Osteocyte (in vitro differentiated cells): ENCODE data around the gene FMN2. TPM values are rescaled to one million over a fixed set of nuclear protein-coding genes. Genes with fewer than 3 reads are reported as not detected.

Source experiments
- DNase-seq: peaks from one replicate; pipeline ENCODE4 v3.0.0; 2021; ENCODE audit warnings: mixed read lengths; ENCODE audit not compliant: unreplicated experiment; ENCODE audit errors: extremely low spot score
- H3K27ac Mint-ChIP-seq: one replicate; pipeline ENCODE4 v1.8.0; 2021; ENCODE audit warnings: mild to moderate bottlenecking, mixed read lengths; ENCODE audit not compliant: unreplicated experiment
- H3K27me3 Mint-ChIP-seq: one replicate; pipeline ENCODE4 v1.8.0; 2021; ENCODE audit warnings: mixed read lengths; ENCODE audit not compliant: unreplicated experiment
- H3K36me3 Mint-ChIP-seq: one replicate; pipeline ENCODE4 v1.8.0; 2021; ENCODE audit warnings: mixed read lengths; ENCODE audit not compliant: unreplicated experiment
- H3K4me1 Mint-ChIP-seq: one replicate; pipeline ENCODE4 v1.8.0; 2021; ENCODE audit warnings: mixed read lengths; ENCODE audit not compliant: unreplicated experiment
- H3K4me3 Mint-ChIP-seq: one replicate; pipeline ENCODE4 v1.8.0; 2021; ENCODE audit warnings: mild to moderate bottlenecking, moderate library complexity, mixed read lengths; ENCODE audit not compliant: unreplicated experiment
- H3K9me3 Mint-ChIP-seq: one replicate; pipeline ENCODE4 v1.8.0; 2021; ENCODE audit warnings: mixed read lengths; ENCODE audit not compliant: unreplicated experiment
- CTCF ChIP-seq: fragments of 200-600 bp; sonication (generic); IDR thresholded peaks from 2 replicates; pipeline ENCODE4 v1.5.0; 2021; ENCODE audit warnings: antibody characterized with exemption, mild to moderate bottlenecking, moderate library complexity
- total RNA-seq: library from RNA; stranded (reverse); gene quantifications from 2 replicates; pipeline ENCODE4 v1.2.1, GENCODE V29; 2021

The FMN2 gene
- total RNA-seq, 1 donor from 2014 or later = 8.6 TPM

- H3K4me3 Mint-ChIP-seq = no peak overlapping the region
- peaks cover 3% of the 10 kb centered on the region for H3K27me3 Mint-ChIP-seq
- H3K9me3 Mint-ChIP-seq = no peaks in the 10 kb centered on the region
- TF ChIP-seq CTCF = no peak
- DNase-seq = no peak
- H3K4me1 Mint-ChIP-seq = peaks cover 10% of the 10 kb centered on the region
- no peak overlapping the region for H3K27ac Mint-ChIP-seq
- no peaks in the 10 kb centered on the region for H3K36me3 Mint-ChIP-seq
Measured at GRCh38 chr1:240486611-240487010, 394.9 kb downstream of the FMN2 start.

- Mint-ChIP-seq H3K36me3 (no peaks in the 10 kb centered on the region), H3K27me3 (peaks cover 3% of the 10 kb centered on the region), H3K4me3 (no peak overlapping the region), H3K27ac (no peak overlapping the region), H3K4me1 (peaks cover 13% of the 10 kb centered on the region), H3K9me3 (no peaks in the 10 kb centered on the region)
- no peak for DNase-seq
- TF ChIP-seq CTCF = no peak
Measured at GRCh38 chr1:240487493-240487892, 395.8 kb downstream of the FMN2 start.

DNA sequence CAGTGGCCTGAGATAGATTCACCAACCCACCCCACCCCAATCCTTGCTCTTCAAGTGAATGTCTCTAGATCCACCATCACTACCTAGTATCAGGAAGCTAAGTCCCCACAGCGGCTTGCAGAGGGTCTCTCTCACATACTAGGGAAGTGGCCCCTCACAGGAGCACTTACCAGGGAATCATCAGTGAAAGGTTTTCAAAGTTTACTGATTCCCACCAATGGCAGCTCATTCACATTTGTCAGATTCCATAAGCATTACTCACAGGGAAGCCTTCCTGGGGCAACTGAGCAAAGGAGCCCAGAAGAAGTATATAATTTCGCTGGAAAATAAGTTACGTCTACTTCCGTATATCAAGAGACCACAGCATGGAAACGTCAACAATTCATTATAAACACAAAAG lies 399.5 kb downstream of the FMN2 start:
- Mint-ChIP-seq H3K4me3 (no peak overlapping the region), H3K9me3 (no peaks in the 10 kb centered on the region), H3K36me3 (no peaks in the 10 kb centered on the region), H3K27ac (no peak overlapping the region), H3K27me3 (no peaks in the 10 kb centered on the region), H3K4me1 (peaks cover 17% of the 10 kb centered on the region)
- TF ChIP-seq CTCF = no peak
- no peak for DNase-seq

DNA sequence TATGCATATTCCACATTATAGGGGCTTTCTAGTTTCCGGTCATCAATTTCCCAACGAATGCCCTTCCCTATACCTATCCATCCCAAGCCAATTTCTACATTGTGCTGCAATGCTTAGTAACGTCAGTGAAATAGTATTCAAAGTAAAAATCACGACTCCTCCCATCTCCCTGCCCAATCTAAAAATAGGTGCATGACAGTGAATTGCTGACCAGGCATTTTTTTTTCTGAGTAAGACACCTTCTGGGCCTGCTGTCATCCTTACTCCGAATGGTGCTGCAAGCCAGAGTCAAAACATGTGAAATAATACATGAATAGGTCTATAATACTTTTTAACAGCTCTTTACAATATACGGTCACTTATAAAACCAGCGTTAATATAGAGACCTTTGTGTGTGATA lies 400.1 kb downstream of the FMN2 start:
- Mint-ChIP-seq H3K9me3 (no peaks in the 10 kb centered on the region), H3K4me3 (no peak overlapping the region)

GRCh38 chr1:240492832-240493440 lies 401.3 kb downstream of the FMN2 start:
- Mint-ChIP-seq H3K36me3 (no peaks in the 10 kb centered on the region), H3K4me3 (peak overlapping the region; percentile 70), H3K4me1 (peaks cover 17% of the 10 kb centered on the region), H3K27me3 (no peaks in the 10 kb centered on the region), H3K27ac (no peak overlapping the region), H3K9me3 (no peaks in the 10 kb centered on the region)
- DNase-seq = no peak
- TF ChIP-seq CTCF = peak; percentile 46

More for the DNA sequence above, 400.1 kb downstream of the FMN2 start:
- H3K27me3 Mint-ChIP-seq = no peaks in the 10 kb centered on the region
- H3K4me1 Mint-ChIP-seq = peaks cover 17% of the 10 kb centered on the region
- H3K27ac Mint-ChIP-seq = no peak overlapping the region
- no peak for DNase-seq
- H3K36me3 Mint-ChIP-seq = no peaks in the 10 kb centered on the region
- TF ChIP-seq CTCF = no peak
